Measurements from ENCODE around the gene NECAB2. TPM values are rescaled to one million over a fixed set of nuclear protein-coding genes. Genes with fewer than 3 reads are reported as not detected.
A peak's percentile ranks its signal among the peaks of the same experiment; 100 is the strongest.

The NECAB2 gene
- total and polyA plus RNA-seq, 7 donors: 0.04 to 0.13 (median 0.09) TPM; not detected in 4

GRCh38 chr16:84048871-84049270 is 80.8 kb downstream of the NECAB2 start:
- no peak for TF ChIP-seq CTCF (IDR thresholded peaks at IDR 0.05)
- WGBS, 3 donors: 92 to 94% (median 94%) methylated on average over 13 of the region's 13 CpGs
- no peak for ATAC-seq
- no peaks in the 10 kb centered on the region for H3K4me1 ChIP-seq
- H3K27ac ChIP-seq: no peak overlapping the region
- intact Hi-C loops (cut with DNase I): loop anchor here in 1 of 2 donors (5.0 kb wide), 1 partner anchor 72 kb away; no protein-coding TSS in a partner anchor
- DNase-seq: peak in 1 of 2 donors; percentile 39
- H3K36me3 ChIP-seq (ENCODE audit: insufficient read depth in 1 of 2, low read depth in 1 of 2): peaks cover 0 to 44% of the 10 kb centered on the region in 2 donors
- no peaks in the 10 kb centered on the region for H3K9me3 ChIP-seq
- no peaks in the 10 kb centered on the region for H3K27me3 ChIP-seq (ENCODE audit: insufficient read depth in 3 of 3, low read length in 2 of 3)
- H3K4me3 ChIP-seq: no peak overlapping the region

- Histone ChIP-seq H3K27ac (no peak overlapping the region), H3K4me1 (no peaks in the 10 kb centered on the region), H3K27me3 (ENCODE audit: insufficient read depth in 3 of 3, low read length in 2 of 3) (no peaks in the 10 kb centered on the region), H3K9me3 (no peaks in the 10 kb centered on the region), H3K36me3 (ENCODE audit: insufficient read depth in 1 of 2, low read depth in 1 of 2) (peaks cover 0 to 51% of the 10 kb centered on the region in 2 donors), H3K4me3 (no peak overlapping the region)
- 55 to 75% (median 62%) methylated on average over 13 of the region's 13 CpGs for WGBS, 3 donors
- no peak for TF ChIP-seq CTCF (IDR thresholded peaks at IDR 0.05)
- DNase-seq: peak in 1 of 2 donors; percentile 34
- intact Hi-C loops (cut with DNase I): loop anchor here in 1 of 2 donors (5.0 kb wide), 1 partner anchor 72 kb away; no protein-coding TSS in a partner anchor
- ATAC-seq: peak in 2 of 4 donors; percentile 32 to 33
Observed at GRCh38 chr16:84049403-84050060, 81.5 kb downstream of the NECAB2 start.

GRCh38 chr16:84050316-84050715 is 82.3 kb downstream of the NECAB2 start:
- ATAC-seq (no peak), DNase-seq (peak in 1 of 2 donors; percentile 21)
- peaks cover 0 to 59% of the 10 kb centered on the region in 2 donors for H3K36me3 ChIP-seq (ENCODE audit: insufficient read depth in 1 of 2, low read depth in 1 of 2)
- no peak overlapping the region for H3K4me3 ChIP-seq
- H3K9me3 ChIP-seq: no peaks in the 10 kb centered on the region
- no peaks in the 10 kb centered on the region for H3K27me3 ChIP-seq (ENCODE audit: insufficient read depth in 3 of 3, low read length in 2 of 3)
- 79 to 92% (median 86%) methylated on average over 9 of the region's 9 CpGs for WGBS, 3 donors
- no peak for TF ChIP-seq CTCF (IDR thresholded peaks at IDR 0.05)
- intact Hi-C loops (cut with DNase I): no loop called here
- no peak overlapping the region for H3K27ac ChIP-seq
- no peaks in the 10 kb centered on the region for H3K4me1 ChIP-seq

- H3K9me3 ChIP-seq: no peaks in the 10 kb centered on the region
- 88 to 94% (median 90%) methylated on average over 27 of the region's 27 CpGs for WGBS, 3 donors
- ATAC-seq (no peak), DNase-seq (peak in 1 of 2 donors; percentile 49)
- H3K27me3 ChIP-seq (ENCODE audit: insufficient read depth in 3 of 3, low read length in 2 of 3): no peaks in the 10 kb centered on the region
- no peak overlapping the region for H3K27ac ChIP-seq
- intact Hi-C loops (cut with DNase I): no loop called here
- H3K4me3 ChIP-seq: no peak overlapping the region
- H3K36me3 ChIP-seq (ENCODE audit: insufficient read depth in 1 of 2, low read depth in 1 of 2): peaks cover 0 to 77% of the 10 kb centered on the region in 2 donors
- no peak for TF ChIP-seq CTCF (IDR thresholded peaks at IDR 0.05)
- no peaks in the 10 kb centered on the region for H3K4me1 ChIP-seq
Observed at GRCh38 chr16:84052071-84052622, 84.1 kb downstream of the NECAB2 start.

Other genes with a start within 250 kb of the NECAB2 start
- gene HSBP1, start 160.3 kb upstream of the NECAB2 start, total RNA-seq: 100 to 1,000 TPM in 1 of 4 donors, 10 to 100 TPM in 3; 71.7 to 109 (median 91.1) TPM
- gene HSBP1, start 160.3 kb upstream of the NECAB2 start, polyA plus RNA-seq: 10 to 100 TPM; 45.9 to 62.7 (median 57.8) TPM
- gene MLYCD, start 69.1 kb upstream of the NECAB2 start, total RNA-seq: 10 to 100 TPM; 14.7 to 21.6 (median 17.8) TPM
- gene MLYCD, start 69.1 kb upstream of the NECAB2 start, polyA plus RNA-seq: 10 to 100 TPM in 1 of 3 donors, 1 to 10 TPM in 2; 8.3 to 14.0 (median 9.3) TPM
- gene OSGIN1, start 15.0 kb upstream of the NECAB2 start, total RNA-seq: 10 to 100 TPM; 10.4 to 33.7 (median 24.9) TPM
- gene OSGIN1, start 15.0 kb upstream of the NECAB2 start, polyA plus RNA-seq: 10 to 100 TPM; 18.4 to 39.4 (median 37.0) TPM
- gene SLC38A8, start 74.6 kb downstream of the NECAB2 start, total RNA-seq: under 1 TPM in 1 of 4 donors, not detected in 3; 0.52 TPM
- gene SLC38A8, start 74.6 kb downstream of the NECAB2 start, polyA plus RNA-seq: under 1 TPM in 1 of 3 donors, not detected in 2; 0.21 TPM
- gene MBTPS1, start 148.7 kb downstream of the NECAB2 start, total RNA-seq: 10 to 100 TPM; 27.0 to 31.8 (median 29.1) TPM
- 10 to 100 TPM; 18.6 to 30.9 (median 20.1) TPM for gene MBTPS1, start 148.7 kb downstream of the NECAB2 start, polyA plus RNA-seq
- 10 to 100 TPM; 12.4 to 24.4 (median 21.2) TPM for gene HSDL1, start 176.9 kb downstream of the NECAB2 start, total RNA-seq
- gene HSDL1, start 176.9 kb downstream of the NECAB2 start, polyA plus RNA-seq: 10 to 100 TPM; 11.7 to 39.3 (median 12.0) TPM
- not detected for gene DNAAF1, start 177.1 kb downstream of the NECAB2 start, total RNA-seq
- gene DNAAF1, start 177.1 kb downstream of the NECAB2 start, polyA plus RNA-seq: under 1 TPM; 0.17 to 0.44 (median 0.17) TPM
- 10 to 100 TPM in 3 of 4 donors, 1 to 10 TPM in 1; 8.3 to 22.3 (median 16.3) TPM for gene TAF1C, start 218.8 kb downstream of the NECAB2 start, total RNA-seq
- 10 to 100 TPM; 13.6 to 24.4 (median 19.3) TPM for gene TAF1C, start 218.8 kb downstream of the NECAB2 start, polyA plus RNA-seq
- gene ADAD2, start 222.9 kb downstream of the NECAB2 start, total RNA-seq: not detected
- gene ADAD2, start 222.9 kb downstream of the NECAB2 start, polyA plus RNA-seq: under 1 TPM; 0.17 to 0.69 (median 0.18) TPM